ENCODE results near the gene CARS2. TPM values are rescaled to one million over a fixed set of nuclear protein-coding genes. Genes with fewer than 3 reads are reported as not detected.

Gene CARS2
- total RNA-seq, 1 donor, result 64.7 TPM

GRCh38 chr13:110648848-110649421 is 57.0 kb downstream of the CARS2 start:
- TF ChIP-seq, protein P1, sequence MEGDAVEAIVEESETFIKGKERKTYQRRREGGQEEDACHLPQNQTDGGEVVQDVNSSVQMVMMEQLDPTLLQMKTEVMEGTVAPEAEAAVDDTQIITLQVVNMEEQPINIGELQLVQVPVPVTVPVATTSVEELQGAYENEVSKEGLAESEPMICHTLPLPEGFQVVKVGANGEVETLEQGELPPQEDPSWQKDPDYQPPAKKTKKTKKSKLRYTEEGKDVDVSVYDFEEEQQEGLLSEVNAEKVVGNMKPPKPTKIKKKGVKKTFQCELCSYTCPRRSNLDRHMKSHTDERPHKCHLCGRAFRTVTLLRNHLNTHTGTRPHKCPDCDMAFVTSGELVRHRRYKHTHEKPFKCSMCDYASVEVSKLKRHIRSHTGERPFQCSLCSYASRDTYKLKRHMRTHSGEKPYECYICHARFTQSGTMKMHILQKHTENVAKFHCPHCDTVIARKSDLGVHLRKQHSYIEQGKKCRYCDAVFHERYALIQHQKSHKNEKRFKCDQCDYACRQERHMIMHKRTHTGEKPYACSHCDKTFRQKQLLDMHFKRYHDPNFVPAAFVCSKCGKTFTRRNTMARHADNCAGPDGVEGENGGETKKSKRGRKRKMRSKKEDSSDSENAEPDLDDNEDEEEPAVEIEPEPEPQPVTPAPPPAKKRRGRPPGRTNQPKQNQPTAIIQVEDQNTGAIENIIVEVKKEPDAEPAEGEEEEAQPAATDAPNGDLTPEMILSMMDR (IDR thresholded peaks at IDR 0.05; ENCODE audit: insufficient read depth, low read length), result no peak
- no peak for DNase-seq (ENCODE audit: low read depth)
- H3K4me3 ChIP-seq (ENCODE audit: low read depth, low read length), result no peak overlapping the region

DNA sequence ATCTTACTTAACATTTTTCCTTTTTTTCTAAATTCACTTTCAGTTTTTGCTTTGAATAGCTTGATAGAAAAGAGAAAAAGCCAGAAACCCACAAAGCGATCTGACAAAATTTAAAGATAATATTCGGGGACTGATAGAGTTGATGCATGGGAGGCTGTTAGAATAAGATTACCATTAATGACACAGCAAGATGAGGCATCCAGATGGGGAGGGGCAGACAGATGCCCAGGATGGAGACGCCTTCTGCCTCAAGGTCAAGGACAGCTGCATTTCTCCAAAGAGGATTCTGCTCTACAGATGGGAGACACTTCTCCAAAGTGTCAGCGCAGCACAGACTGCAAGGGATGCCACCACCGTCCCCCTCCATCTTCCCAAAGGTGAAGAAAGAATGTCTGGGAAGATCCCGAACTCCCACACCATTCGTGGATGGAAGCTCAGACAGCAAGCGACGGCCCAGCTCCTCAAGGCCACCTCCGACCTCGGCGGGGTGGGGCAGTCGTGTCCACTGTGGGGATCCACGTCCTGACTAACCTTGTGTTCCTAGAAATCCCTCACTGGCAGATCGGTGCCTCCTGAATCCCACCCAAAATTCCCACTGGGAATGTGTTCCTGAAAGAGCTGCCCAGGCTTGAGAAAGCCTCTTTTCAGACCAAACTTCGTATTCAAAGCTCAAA is 57.6 kb downstream of the CARS2 start:
- H3K4me3 ChIP-seq (ENCODE audit: low read depth, low read length), result no peak overlapping the region
- TF ChIP-seq, protein P1 (IDR thresholded peaks at IDR 0.05; ENCODE audit: insufficient read depth, low read length), result no peak
- DNase-seq (ENCODE audit: low read depth), result no peak

- TF ChIP-seq, protein P1 (IDR thresholded peaks at IDR 0.05; ENCODE audit: insufficient read depth, low read length), result no peak
- no peak overlapping the region for H3K4me3 ChIP-seq (ENCODE audit: low read depth, low read length)
- DNase-seq (ENCODE audit: low read depth), result no peak
These were observed 58.6 kb downstream of the CARS2 start for GRCh38 chr13:110647365-110647737.

DNA sequence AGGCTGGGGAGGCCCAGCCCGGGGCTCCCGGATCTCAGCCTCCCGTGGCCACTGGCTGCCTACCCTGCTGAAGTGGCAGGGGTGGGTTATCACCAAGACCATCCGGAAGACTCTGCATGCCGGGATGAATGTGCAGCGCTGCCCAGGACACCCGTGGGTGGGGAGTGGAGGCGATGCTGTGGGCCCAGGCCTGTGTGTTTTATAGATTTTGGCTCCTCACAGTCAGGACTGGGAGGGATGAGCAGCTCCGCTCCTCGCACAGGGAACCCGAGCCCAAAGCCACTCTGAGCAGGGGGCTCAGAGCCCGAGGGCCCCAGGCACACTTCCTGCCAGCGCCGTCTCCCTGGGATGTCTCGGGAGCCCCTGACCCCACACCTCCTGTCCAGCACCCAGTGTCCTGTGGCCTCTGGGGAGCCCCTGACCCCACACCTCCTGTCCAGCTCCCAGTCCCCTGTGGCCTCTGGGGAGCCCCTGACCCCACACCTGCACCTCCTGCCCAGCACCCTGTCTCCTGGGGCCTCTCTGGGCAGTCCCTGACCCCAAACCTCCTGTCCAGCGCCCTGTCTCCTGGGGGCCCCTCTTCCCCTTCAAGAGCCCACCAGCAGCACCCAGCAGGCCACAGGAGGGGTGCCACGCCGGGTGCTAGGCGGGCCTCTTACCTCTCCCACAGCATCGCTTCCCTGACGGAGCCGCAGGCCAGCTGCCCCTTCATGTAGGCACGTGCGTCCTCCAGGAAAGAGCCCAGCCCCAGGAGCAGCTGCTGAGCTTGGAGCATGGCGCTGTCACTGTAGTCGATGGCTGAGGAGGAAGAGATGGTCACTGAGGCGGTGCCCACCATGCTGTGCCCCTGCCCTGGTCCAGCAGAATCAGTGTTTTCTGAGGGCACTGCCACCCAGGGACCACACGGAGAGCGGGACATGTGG is 59.2 kb downstream of the CARS2 start:
- TF ChIP-seq, protein P1 (IDR thresholded peaks at IDR 0.05; ENCODE audit: insufficient read depth, low read length), result no peak
- DNase-seq (ENCODE audit: low read depth), result no peak
- no peak overlapping the region for H3K4me3 ChIP-seq (ENCODE audit: low read depth, low read length)

- DNase-seq (ENCODE audit: low read depth), result no peak
- H3K4me3 ChIP-seq (ENCODE audit: low read depth, low read length), result no peak overlapping the region
- TF ChIP-seq, protein P1 (IDR thresholded peaks at IDR 0.05; ENCODE audit: insufficient read depth, low read length), result no peak
These were observed 60.2 kb downstream of the CARS2 start for GRCh38 chr13:110645750-110646149.

DNA sequence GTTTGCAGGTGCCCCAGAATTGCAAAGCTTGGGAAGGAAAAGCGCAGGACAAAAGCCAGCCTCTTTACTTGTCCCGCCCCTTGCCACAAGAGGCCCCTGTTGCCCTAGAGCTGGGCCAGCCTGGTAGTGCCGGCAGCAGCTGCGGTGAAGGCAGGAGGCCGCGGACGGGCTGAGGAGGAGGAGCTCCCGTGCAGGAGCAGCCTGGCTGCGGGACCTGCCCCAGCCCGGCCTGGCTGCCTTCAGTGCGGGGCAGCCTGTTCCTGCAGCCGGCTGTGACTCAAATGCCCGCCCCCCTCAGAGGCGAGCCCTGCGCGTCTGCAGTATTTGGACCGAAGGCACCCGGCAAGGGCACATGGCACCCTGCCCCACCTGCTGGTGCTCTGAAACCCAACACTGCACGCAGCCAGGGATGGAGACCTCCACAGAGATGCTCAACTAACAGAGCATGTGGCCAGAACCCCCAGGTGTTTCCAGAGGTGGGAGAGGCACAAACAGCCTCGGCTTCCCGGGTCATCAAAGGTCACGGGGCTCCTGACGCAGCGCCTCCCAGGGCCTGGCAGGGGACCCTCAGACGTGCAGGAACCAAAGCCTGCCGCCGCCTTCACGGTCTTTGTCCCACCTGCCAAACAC is 60.9 kb downstream of the CARS2 start:
- no peak overlapping the region for H3K4me3 ChIP-seq (ENCODE audit: low read depth, low read length)
- peak; percentile 54 for DNase-seq (ENCODE audit: low read depth)
- TF ChIP-seq, protein P1 (IDR thresholded peaks at IDR 0.05; ENCODE audit: insufficient read depth, low read length), result peak; percentile 26

Measured in fibroblast of the aortic adventitia (primary cell).